Measurements from ENCODE around the gene NPR3. TPM values are rescaled to one million over a fixed set of nuclear protein-coding genes. Genes with fewer than 3 reads are reported as not detected.

The NPR3 gene
- total RNA-seq, 2 experiments from 2014 or later = not detected

DNA sequence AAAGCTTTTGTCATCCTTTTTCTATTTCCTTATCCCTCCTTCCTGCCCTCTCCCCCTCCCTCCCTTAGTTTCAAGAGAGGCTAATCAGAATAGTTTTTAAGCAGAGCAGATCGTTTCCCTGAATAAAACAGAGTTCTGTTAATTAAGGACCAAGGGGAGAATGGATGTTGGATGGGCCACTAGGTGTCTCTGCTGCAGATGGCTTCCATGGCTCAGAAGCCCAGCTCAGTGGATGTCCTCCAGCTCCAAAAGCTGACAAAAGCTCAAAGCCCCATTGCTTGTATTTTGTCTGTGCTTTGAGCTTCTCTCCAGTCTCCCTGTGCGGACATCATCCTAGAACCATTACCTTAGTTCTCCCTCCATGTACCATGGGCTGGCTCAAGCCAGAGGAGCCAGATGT lies 21.0 kb upstream of the NPR3 start:
- no peaks in the 10 kb centered on the region for H3K9me3 Mint-ChIP-seq (ENCODE audit: insufficient read depth)
- CTCF ChIA-PET = interaction anchor here (0.6 kb wide), 1 partner anchor 732 kb away, joined by 3 read pairs; no protein-coding TSS in a partner anchor
- H3K4me3 Mint-ChIP-seq = no peak overlapping the region
- no peaks in the 10 kb centered on the region for H3K36me3 Mint-ChIP-seq (ENCODE audit: low read depth)
- H3K27ac Mint-ChIP-seq = no peak overlapping the region
- H3K4me1 Mint-ChIP-seq (ENCODE audit: low read depth) = no peaks in the 10 kb centered on the region
- POLR2A ChIA-PET = no interaction called here
- H3K27me3 Mint-ChIP-seq (ENCODE audit: low read depth) = no peaks in the 10 kb centered on the region
- no peak for ATAC-seq
- DNase-seq = no peak

DNA sequence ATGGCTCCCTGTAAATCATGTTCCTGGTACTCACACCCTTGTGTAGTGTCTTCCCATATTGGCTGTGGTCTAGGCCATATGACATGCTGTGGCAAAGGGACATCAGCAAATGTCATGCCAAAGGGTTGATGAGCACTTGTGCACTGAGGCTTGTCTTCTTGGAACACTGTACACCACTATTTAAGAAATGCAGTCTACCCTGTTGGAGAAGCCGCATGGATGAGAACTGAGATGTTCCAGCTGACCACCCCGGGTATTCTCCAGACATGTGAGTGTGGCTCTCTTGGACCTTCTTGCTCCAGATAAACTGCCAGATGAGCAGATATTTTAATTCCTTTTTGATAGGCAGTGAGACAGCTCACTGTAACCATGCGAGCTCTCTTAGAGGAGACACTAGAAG lies 20.5 kb upstream of the NPR3 start:
- Mint-ChIP-seq H3K4me1 (ENCODE audit: low read depth) (no peaks in the 10 kb centered on the region), H3K9me3 (ENCODE audit: insufficient read depth) (no peaks in the 10 kb centered on the region), H3K36me3 (ENCODE audit: low read depth) (no peaks in the 10 kb centered on the region), H3K27ac (no peak overlapping the region), H3K27me3 (ENCODE audit: low read depth) (no peaks in the 10 kb centered on the region), H3K4me3 (no peak overlapping the region)
- ChIA-PET CTCF (interaction anchor here (0.6 kb wide), 1 partner anchor 731 kb away, joined by 3 read pairs; no protein-coding TSS in a partner anchor), POLR2A (no interaction called here)
- ATAC-seq = no peak
- DNase-seq = no peak

- POLR2A ChIA-PET = no interaction called here
- H3K27ac Mint-ChIP-seq = no peak overlapping the region
- CTCF ChIA-PET = no interaction called here
- H3K9me3 Mint-ChIP-seq (ENCODE audit: insufficient read depth) = no peaks in the 10 kb centered on the region
- no peaks in the 10 kb centered on the region for H3K4me1 Mint-ChIP-seq (ENCODE audit: low read depth)
- ATAC-seq (no peak), DNase-seq (no peak)
- no peaks in the 10 kb centered on the region for H3K36me3 Mint-ChIP-seq (ENCODE audit: low read depth)
- H3K4me3 Mint-ChIP-seq = no peak overlapping the region
- peaks cover 2% of the 10 kb centered on the region for H3K27me3 Mint-ChIP-seq (ENCODE audit: low read depth)
Measured at GRCh38 chr5:32692036-32692746, 18.9 kb upstream of the NPR3 start.

GRCh38 chr5:32703957-32704356 lies 7.2 kb upstream of the NPR3 start:
- peaks cover 16% of the 10 kb centered on the region for H3K27me3 Mint-ChIP-seq (ENCODE audit: low read depth)
- POLR2A ChIA-PET = no interaction called here

GRCh38 chr5:32707418-32707997 lies 3.6 kb upstream of the NPR3 start:
- peaks cover 28% of the 10 kb centered on the region for H3K4me1 Mint-ChIP-seq (ENCODE audit: low read depth)
- no peaks in the 10 kb centered on the region for H3K9me3 Mint-ChIP-seq (ENCODE audit: insufficient read depth)
- H3K36me3 Mint-ChIP-seq (ENCODE audit: low read depth) = no peaks in the 10 kb centered on the region
- H3K27me3 Mint-ChIP-seq (ENCODE audit: low read depth) = peaks cover 46% of the 10 kb centered on the region
- CTCF ChIA-PET = interaction anchor here (0.7 to 1.4 kb wide), 4 partner anchors 20 to 680 kb away, joined by 3 to 5 read pairs (median 3); no protein-coding TSS in a partner anchor
- no peak for DNase-seq
- POLR2A ChIA-PET = no interaction called here
- no peak overlapping the region for H3K27ac Mint-ChIP-seq
- no peak overlapping the region for H3K4me3 Mint-ChIP-seq
- no peak for ATAC-seq

More at GRCh38 chr5:32703957-32704356, 7.2 kb upstream of the NPR3 start:
- Mint-ChIP-seq H3K36me3 (ENCODE audit: low read depth) (no peaks in the 10 kb centered on the region), H3K27ac (no peak overlapping the region), H3K4me1 (ENCODE audit: low read depth) (peaks cover 3% of the 10 kb centered on the region), H3K9me3 (ENCODE audit: insufficient read depth) (no peaks in the 10 kb centered on the region), H3K4me3 (no peak overlapping the region)
- DNase-seq = no peak
- CTCF ChIA-PET = no interaction called here
- no peak for ATAC-seq

GRCh38 chr5:32708949-32709348 lies 2.2 kb upstream of the NPR3 start:
- Mint-ChIP-seq H3K4me1 (ENCODE audit: low read depth) (peaks cover 32% of the 10 kb centered on the region), H3K27ac (no peak overlapping the region), H3K9me3 (ENCODE audit: insufficient read depth) (no peaks in the 10 kb centered on the region), H3K27me3 (ENCODE audit: low read depth) (peaks cover 59% of the 10 kb centered on the region), H3K4me3 (no peak overlapping the region), H3K36me3 (ENCODE audit: low read depth) (peaks cover 4% of the 10 kb centered on the region)
- POLR2A ChIA-PET = no interaction called here
- ATAC-seq (peak; percentile 20), DNase-seq (no peak)
- CTCF ChIA-PET = interaction anchor here (0.7 to 1.4 kb wide), 2 partner anchors 590 to 591 kb away, joined by 3 to 5 read pairs; no protein-coding TSS in a partner anchor

- H3K36me3 Mint-ChIP-seq (ENCODE audit: low read depth) = peaks cover 4% of the 10 kb centered on the region
- DNase-seq (peak; percentile 74), ATAC-seq (peak; percentile 65)
- H3K4me1 Mint-ChIP-seq (ENCODE audit: low read depth) = peaks cover 32% of the 10 kb centered on the region
- H3K9me3 Mint-ChIP-seq (ENCODE audit: insufficient read depth) = no peaks in the 10 kb centered on the region
- CTCF ChIA-PET = interaction anchor here (0.7 to 1.0 kb wide), 2 partner anchors 51 to 590 kb away, joined by 3 read pairs; no protein-coding TSS in a partner anchor
- H3K4me3 Mint-ChIP-seq = peak overlapping the region; percentile 73
- H3K27ac Mint-ChIP-seq = no peak overlapping the region
- peaks cover 61% of the 10 kb centered on the region for H3K27me3 Mint-ChIP-seq (ENCODE audit: low read depth)
- POLR2A ChIA-PET = no interaction called here
Measured at GRCh38 chr5:32709750-32710549, 1.2 kb upstream of the NPR3 start.

DNA sequence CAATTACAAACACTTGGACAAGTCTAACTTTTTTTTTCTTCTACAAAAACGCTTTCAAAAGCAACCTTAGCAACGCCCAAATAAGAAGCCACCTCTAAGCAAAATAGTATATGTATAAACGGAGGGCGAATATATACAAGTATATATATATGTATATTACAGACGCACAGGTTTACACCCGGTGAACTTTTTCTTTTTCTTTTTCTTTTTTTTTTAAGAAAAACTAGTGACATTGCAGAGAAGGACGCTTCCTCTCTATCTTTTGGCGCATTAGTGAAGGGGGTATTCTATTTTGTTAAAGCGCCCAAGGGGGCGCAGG lies 200 bp downstream of the NPR3 start:
- Mint-ChIP-seq H3K9me3 (ENCODE audit: insufficient read depth) (no peaks in the 10 kb centered on the region), H3K27ac (no peak overlapping the region), H3K4me1 (ENCODE audit: low read depth) (peaks cover 32% of the 10 kb centered on the region), H3K36me3 (ENCODE audit: low read depth) (peaks cover 4% of the 10 kb centered on the region), H3K27me3 (ENCODE audit: low read depth) (peaks cover 62% of the 10 kb centered on the region), H3K4me3 (peak overlapping the region; percentile 36)
- ChIA-PET CTCF (interaction anchor here (0.6 kb wide), 1 partner anchor 599 kb away, joined by 3 read pairs; no protein-coding TSS in a partner anchor), POLR2A (no interaction called here)
- ATAC-seq = no peak
- DNase-seq = no peak

GRCh38 chr5:32711681-32712480 lies 760 bp downstream of the NPR3 start:
- Mint-ChIP-seq H3K27ac (no peak overlapping the region), H3K36me3 (ENCODE audit: low read depth) (peaks cover 4% of the 10 kb centered on the region), H3K4me3 (peak overlapping the region; percentile 36), H3K9me3 (ENCODE audit: insufficient read depth) (no peaks in the 10 kb centered on the region), H3K4me1 (ENCODE audit: low read depth) (peaks cover 32% of the 10 kb centered on the region), H3K27me3 (ENCODE audit: low read depth) (peaks cover 65% of the 10 kb centered on the region)
- no peak for DNase-seq
- ChIA-PET POLR2A (no interaction called here), CTCF (no interaction called here)
- ATAC-seq = no peak

GRCh38 chr5:32712481-32713360 lies 1.6 kb downstream of the NPR3 start:
- ChIA-PET POLR2A (no interaction called here), CTCF (no interaction called here)
- no peak for ATAC-seq
- Mint-ChIP-seq H3K36me3 (ENCODE audit: low read depth) (peaks cover 4% of the 10 kb centered on the region), H3K27me3 (ENCODE audit: low read depth) (peaks cover 66% of the 10 kb centered on the region), H3K27ac (no peak overlapping the region), H3K4me1 (ENCODE audit: low read depth) (peaks cover 32% of the 10 kb centered on the region), H3K9me3 (ENCODE audit: insufficient read depth) (no peaks in the 10 kb centered on the region), H3K4me3 (peak overlapping the region; percentile 7)
- no peak for DNase-seq

DNA sequence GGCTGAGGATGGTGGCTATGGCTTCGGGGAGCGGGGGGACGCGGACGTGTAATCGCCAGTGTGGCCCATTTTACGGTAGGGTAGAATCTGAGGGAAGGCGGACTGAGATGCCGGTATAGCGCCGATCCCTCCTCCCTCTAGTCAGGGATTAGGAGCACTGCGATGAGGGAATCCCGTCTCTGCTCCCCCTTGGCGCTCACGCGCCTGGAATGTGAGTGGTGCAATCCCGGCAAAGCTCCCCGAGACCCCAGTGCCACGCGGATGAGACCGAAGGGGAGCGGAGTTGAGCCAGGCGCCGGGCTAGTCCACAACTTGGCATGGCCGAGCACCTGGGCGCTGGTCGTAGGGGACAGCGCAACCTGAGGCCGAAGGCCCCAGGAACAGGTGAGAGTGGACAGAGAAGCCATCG lies 2.2 kb downstream of the NPR3 start:
- ChIA-PET POLR2A (no interaction called here), CTCF (no interaction called here)
- Mint-ChIP-seq H3K36me3 (ENCODE audit: low read depth) (peaks cover 4% of the 10 kb centered on the region), H3K4me1 (ENCODE audit: low read depth) (peaks cover 32% of the 10 kb centered on the region), H3K27ac (no peak overlapping the region), H3K4me3 (no peak overlapping the region), H3K9me3 (ENCODE audit: insufficient read depth) (no peaks in the 10 kb centered on the region), H3K27me3 (ENCODE audit: low read depth) (peaks cover 67% of the 10 kb centered on the region)
- ATAC-seq = no peak
- no peak for DNase-seq

Measured in activated CD8-positive, alpha-beta T cell treated with anti-CD3 and anti-CD28 coated beads, Interleukin-2, amount 10 ng/mL, durations not matched to agents 7 days and 5 days (primary cell).